Breast epithelium (tissue), 3 donors: ENCODE results near the gene IGFBP7.

ENCODE experiments used
- POLR2A ChIP-seq: fragments of 450-650 bp; IDR thresholded peaks from one replicate; pipeline ENCODE4 v1.6.1; 2016; ENCODE audit warnings: antibody characterized with exemption, mild to moderate bottlenecking, moderate library complexity
- POLR2AphosphoS5 ChIP-seq, 3 donors: sonication (generic); formaldehyde crosslinking; IDR thresholded peaks; one replicate each; pipeline ENCODE4 v1.6.1; 2017; ENCODE audit warnings: antibody characterized with exemption in 3 of 3
- TF ChIP-seq, protein P1 (sequence below), 3 donors: fragments of 450-650 bp; IDR thresholded peaks; one replicate each; pipeline ENCODE4 v1.5.1; 2016 to 2017; ENCODE audit warnings: antibody characterized with exemption in 3 of 3, mild to moderate bottlenecking in 3 of 3, moderate library complexity in 3 of 3

DNA sequence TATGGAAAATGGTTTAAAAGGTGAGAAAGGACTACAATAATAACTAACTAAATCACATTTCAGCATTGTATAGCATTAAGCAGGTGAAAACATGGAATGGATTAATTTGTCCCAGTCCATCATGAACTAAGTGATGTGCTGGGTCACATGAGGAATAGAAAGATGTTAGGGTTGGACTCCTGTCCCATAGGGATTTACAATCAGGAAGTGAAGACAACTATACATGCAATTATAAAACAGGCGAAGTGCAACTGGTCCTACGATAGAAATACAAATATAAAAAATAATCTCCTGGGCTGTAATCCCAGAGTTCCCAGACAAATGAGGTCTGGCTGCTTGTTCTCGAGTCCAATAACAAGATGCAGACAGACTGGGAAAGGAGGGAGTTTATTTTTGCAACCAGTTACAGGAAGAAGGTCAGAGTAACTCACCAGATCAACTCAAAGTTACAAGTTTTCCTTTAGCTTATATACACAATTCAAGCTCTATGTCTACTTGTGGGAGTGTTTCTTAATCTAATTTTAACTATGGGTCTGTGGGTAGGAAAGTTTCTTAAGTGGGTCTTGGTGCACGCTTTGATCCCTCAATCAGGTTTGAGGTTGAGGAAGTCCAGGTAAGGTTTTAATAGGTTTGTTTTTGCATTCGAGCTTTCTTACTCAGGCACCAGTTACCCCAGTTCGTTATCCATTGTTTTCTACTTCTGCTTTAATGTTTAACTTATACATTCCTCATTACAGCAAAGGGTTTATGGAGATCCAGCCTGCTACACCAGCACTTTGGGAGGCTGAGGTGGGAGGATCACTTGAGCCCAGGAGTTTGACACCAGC is 50.1 kb downstream of the IGFBP7 start:
- TF ChIP-seq, protein P1, sequence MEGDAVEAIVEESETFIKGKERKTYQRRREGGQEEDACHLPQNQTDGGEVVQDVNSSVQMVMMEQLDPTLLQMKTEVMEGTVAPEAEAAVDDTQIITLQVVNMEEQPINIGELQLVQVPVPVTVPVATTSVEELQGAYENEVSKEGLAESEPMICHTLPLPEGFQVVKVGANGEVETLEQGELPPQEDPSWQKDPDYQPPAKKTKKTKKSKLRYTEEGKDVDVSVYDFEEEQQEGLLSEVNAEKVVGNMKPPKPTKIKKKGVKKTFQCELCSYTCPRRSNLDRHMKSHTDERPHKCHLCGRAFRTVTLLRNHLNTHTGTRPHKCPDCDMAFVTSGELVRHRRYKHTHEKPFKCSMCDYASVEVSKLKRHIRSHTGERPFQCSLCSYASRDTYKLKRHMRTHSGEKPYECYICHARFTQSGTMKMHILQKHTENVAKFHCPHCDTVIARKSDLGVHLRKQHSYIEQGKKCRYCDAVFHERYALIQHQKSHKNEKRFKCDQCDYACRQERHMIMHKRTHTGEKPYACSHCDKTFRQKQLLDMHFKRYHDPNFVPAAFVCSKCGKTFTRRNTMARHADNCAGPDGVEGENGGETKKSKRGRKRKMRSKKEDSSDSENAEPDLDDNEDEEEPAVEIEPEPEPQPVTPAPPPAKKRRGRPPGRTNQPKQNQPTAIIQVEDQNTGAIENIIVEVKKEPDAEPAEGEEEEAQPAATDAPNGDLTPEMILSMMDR (IDR thresholded peaks at IDR 0.05): no peak
- TF ChIP-seq POLR2A (no peak), POLR2AphosphoS5 (IDR thresholded peaks at IDR 0.05) (no peak)
